ENCODE measurements around the gene REXO5. TPM values are rescaled to one million over a fixed set of nuclear protein-coding genes. Genes with fewer than 3 reads are reported as not detected.

REXO5 gene
- total RNA-seq, 1 experiment from 2014 or later = 7.3 TPM

DNA sequence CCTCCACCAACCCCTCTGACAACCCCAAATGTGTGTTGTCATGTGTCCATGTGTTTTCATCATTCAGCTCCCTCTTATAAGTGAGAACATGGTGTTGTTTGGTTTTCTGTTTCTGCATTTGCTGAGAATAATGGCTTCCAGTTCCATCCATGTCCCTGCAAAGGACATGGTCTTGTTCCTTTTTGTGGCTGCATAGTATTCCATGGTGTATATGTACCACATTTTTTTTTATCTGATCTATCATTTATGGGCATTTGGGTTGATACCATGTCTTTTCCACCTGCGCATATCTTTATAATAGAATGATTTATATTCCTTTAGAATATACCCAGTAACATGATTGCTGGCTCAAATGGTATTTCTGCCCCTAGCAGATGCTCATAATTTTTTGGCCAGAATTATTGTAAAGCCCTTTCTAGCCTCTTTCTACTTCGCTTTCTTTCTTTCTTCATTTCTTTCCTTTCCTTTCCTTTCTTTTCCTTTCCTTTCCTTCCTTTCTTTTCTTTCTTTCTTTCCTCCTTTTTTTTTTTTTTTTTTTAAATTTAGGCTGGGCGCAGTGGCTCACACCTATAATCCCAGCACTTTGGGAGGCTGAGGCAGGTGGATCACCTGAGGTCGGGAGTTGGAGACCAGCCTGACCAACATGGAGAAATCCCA lies 12.7 kb downstream of the REXO5 start:
- no peaks in the 10 kb centered on the region for H3K9me3 ChIP-seq
- H3K4me1 ChIP-seq = no peaks in the 10 kb centered on the region
- no peak for DNase-seq
- H3K27me3 ChIP-seq (replicated peaks; ENCODE audit: control insufficient read depth, insufficient read depth, low read length) = no peaks in the 10 kb centered on the region
- ChIA-PET POLR2A (no interaction called here), CTCF (no interaction called here)
- Mint-ChIP-seq H3K27me3 (ENCODE audit: insufficient read depth, unreplicated experiment) (no peaks in the 10 kb centered on the region), H3K27ac (ENCODE audit: unreplicated experiment) (no peak overlapping the region), H3K4me3 (ENCODE audit: unreplicated experiment) (no peak overlapping the region), H3K4me1 (ENCODE audit: low read depth, unreplicated experiment) (no peaks in the 10 kb centered on the region), H3K36me3 (ENCODE audit: insufficient read depth, unreplicated experiment) (peaks cover 6% of the 10 kb centered on the region), H3K9me3 (ENCODE audit: unreplicated experiment) (no peaks in the 10 kb centered on the region)
- intact Hi-C loops (cut with micrococcal nuclease; ENCODE audit: unreplicated experiment) = no loop called here
- H3K4me3 ChIP-seq (ENCODE audit: low read depth, low read length) = no peak overlapping the region
- no peaks in the 10 kb centered on the region; the same call in 1 of the 2 replicates for H3K36me3 ChIP-seq (ENCODE audit: control insufficient read depth, insufficient read depth, low read length)
- no TSS peak for BruUV-seq (replicated peaks)
- TF ChIP-seq CTCF (IDR thresholded peaks at IDR 0.05; ENCODE audit: insufficient read depth in 1 of 2, low read depth in 1 of 2, low read length in 1 of 2, severe bottlenecking in 1 of 2, unreplicated experiment in 1 of 2) = no peak

DNA sequence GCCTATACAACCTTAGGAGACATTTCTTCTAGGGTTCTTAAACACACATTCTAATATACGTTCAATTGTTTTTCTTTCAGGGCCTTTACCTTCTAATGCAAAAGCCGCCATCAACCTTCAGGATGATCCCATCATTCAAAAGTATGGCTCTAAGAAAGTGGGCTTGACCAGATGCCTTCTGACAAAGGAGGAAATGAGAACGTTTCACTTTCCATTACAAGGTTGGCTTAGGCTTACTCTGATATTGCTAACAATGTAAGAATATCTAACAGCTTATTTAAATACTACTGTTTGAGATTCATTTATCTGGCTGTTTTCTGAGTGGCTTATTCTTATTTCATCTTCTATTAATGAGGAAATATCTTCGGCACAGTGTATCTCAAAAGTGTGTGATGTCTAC lies 15.4 kb downstream of the REXO5 start:
- Histone ChIP-seq H3K4me1 (no peaks in the 10 kb centered on the region), H3K4me3 (ENCODE audit: low read depth, low read length) (no peak overlapping the region), H3K9me3 (no peaks in the 10 kb centered on the region), H3K27me3 (replicated peaks; ENCODE audit: control insufficient read depth, insufficient read depth, low read length) (no peaks in the 10 kb centered on the region), H3K36me3 (ENCODE audit: control insufficient read depth, insufficient read depth, low read length) (no peaks in the 10 kb centered on the region; the same call in 1 of the 2 replicates)
- ChIA-PET POLR2A (no interaction called here), CTCF (no interaction called here)
- no peak for DNase-seq
- no peak for TF ChIP-seq CTCF (IDR thresholded peaks at IDR 0.05; ENCODE audit: insufficient read depth in 1 of 2, low read depth in 1 of 2, low read length in 1 of 2, severe bottlenecking in 1 of 2, unreplicated experiment in 1 of 2)
- Mint-ChIP-seq H3K4me3 (ENCODE audit: unreplicated experiment) (no peak overlapping the region), H3K4me1 (ENCODE audit: low read depth, unreplicated experiment) (no peaks in the 10 kb centered on the region), H3K9me3 (ENCODE audit: unreplicated experiment) (no peaks in the 10 kb centered on the region), H3K36me3 (ENCODE audit: insufficient read depth, unreplicated experiment) (peaks cover 6% of the 10 kb centered on the region), H3K27ac (ENCODE audit: unreplicated experiment) (no peak overlapping the region), H3K27me3 (ENCODE audit: insufficient read depth, unreplicated experiment) (no peaks in the 10 kb centered on the region)
- intact Hi-C loops (cut with micrococcal nuclease; ENCODE audit: unreplicated experiment) = no loop called here
- BruUV-seq (replicated peaks) = no TSS peak

DNA sequence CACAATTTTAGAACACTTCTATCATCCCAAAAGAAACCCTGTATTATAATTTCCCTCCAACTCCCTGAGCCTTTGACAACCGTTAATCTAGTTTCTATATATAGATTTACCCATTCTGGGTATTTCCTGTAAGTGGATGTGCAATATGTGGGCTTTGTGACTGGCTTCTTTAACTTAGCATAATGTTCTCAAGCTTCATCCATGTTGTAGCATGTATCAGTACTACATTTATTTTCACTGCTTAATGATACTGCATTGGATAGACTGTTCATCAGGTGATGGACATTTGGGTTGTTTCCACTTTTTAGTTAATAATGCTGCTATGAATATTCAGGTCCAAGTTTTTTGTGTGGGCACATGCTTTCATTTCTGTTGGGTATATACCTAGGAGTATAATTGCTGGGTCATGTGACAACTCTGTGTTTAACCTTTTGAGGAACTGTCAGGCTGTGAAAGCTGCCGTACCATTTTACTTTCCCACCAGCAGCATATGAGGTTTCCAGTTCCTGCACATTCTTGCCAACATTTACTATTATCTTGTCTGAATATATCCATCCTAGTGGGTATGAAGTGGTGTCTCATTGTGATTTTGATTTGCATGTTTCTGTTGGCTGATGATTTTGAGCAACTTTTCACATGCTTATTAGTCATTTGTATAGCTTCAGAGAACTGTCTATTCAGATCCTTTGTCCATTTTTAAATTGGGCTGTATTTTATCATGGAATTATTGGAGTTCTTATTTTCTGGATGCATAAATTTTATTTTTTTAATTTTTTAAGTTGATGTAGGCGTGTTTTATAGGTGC lies 16.4 kb downstream of the REXO5 start:
- BruUV-seq (replicated peaks) = no TSS peak
- no peak overlapping the region for H3K4me3 ChIP-seq (ENCODE audit: low read depth, low read length)
- Mint-ChIP-seq H3K36me3 (ENCODE audit: insufficient read depth, unreplicated experiment) (peaks cover 6% of the 10 kb centered on the region), H3K9me3 (ENCODE audit: unreplicated experiment) (no peaks in the 10 kb centered on the region), H3K27me3 (ENCODE audit: insufficient read depth, unreplicated experiment) (no peaks in the 10 kb centered on the region), H3K27ac (ENCODE audit: unreplicated experiment) (no peak overlapping the region), H3K4me1 (ENCODE audit: low read depth, unreplicated experiment) (no peaks in the 10 kb centered on the region), H3K4me3 (ENCODE audit: unreplicated experiment) (no peak overlapping the region)
- H3K27me3 ChIP-seq (replicated peaks; ENCODE audit: control insufficient read depth, insufficient read depth, low read length) = no peaks in the 10 kb centered on the region
- no peaks in the 10 kb centered on the region; the same call in 1 of the 2 replicates for H3K36me3 ChIP-seq (ENCODE audit: control insufficient read depth, insufficient read depth, low read length)
- ChIA-PET CTCF (no interaction called here), POLR2A (no interaction called here)
- no peaks in the 10 kb centered on the region for H3K4me1 ChIP-seq
- intact Hi-C loops (cut with micrococcal nuclease; ENCODE audit: unreplicated experiment) = no loop called here
- no peaks in the 10 kb centered on the region for H3K9me3 ChIP-seq
- no peak for TF ChIP-seq CTCF (IDR thresholded peaks at IDR 0.05; ENCODE audit: insufficient read depth in 1 of 2, low read depth in 1 of 2, low read length in 1 of 2, severe bottlenecking in 1 of 2, unreplicated experiment in 1 of 2)
- DNase-seq = no peak
